ENCODE measurements around the gene INPP5K.
A peak's percentile ranks its signal among the peaks of the same experiment; 100 is the strongest.
"Not testable (repeated sequence)": the region's sequence is repeated elsewhere in the genome, so short reads cannot be mapped to it uniquely, and the experiment has no call there.

Gene INPP5K

GRCh38 chr17:1516388-1517161, at the start of gene INPP5K:
Gene INPP5K, minus strand, starts transcription at chr17:1516612. Its CDS starts 113 bp downstream, at chr17:1516499.
- peak; percentile 97 for DNase-seq (ENCODE audit: low read depth)

GRCh38 chr17:1565877-1566276, 49.5 kb upstream of the INPP5K start:
- no peak for DNase-seq (ENCODE audit: low read depth)

GRCh38 chr17:1563786-1564613, 47.6 kb upstream of the INPP5K start:
- DNase-seq (ENCODE audit: low read depth) = no peak

GRCh38 chr17:1563471-1563785, 47.0 kb upstream of the INPP5K start:
- not testable (repeated sequence) for DNase-seq (ENCODE audit: low read depth)

GRCh38 chr17:1562176-1562643, 45.8 kb upstream of the INPP5K start:
- DNase-seq (ENCODE audit: low read depth) = no peak

- DNase-seq (ENCODE audit: low read depth) = no peak
Measured at GRCh38 chr17:1561420-1562175, 45.2 kb upstream of the INPP5K start.

- no peak for DNase-seq (ENCODE audit: low read depth)
Measured at GRCh38 chr17:1560858-1561355, 44.5 kb upstream of the INPP5K start.

GRCh38 chr17:1560101-1560857, 43.9 kb upstream of the INPP5K start:
- DNase-seq (ENCODE audit: low read depth) = no peak

GRCh38 chr17:1559047-1560043, 42.9 kb upstream of the INPP5K start:
- DNase-seq (ENCODE audit: low read depth) = no peak

- DNase-seq (ENCODE audit: low read depth) = no peak
Measured at GRCh38 chr17:1558401-1558800, 42.0 kb upstream of the INPP5K start.

- DNase-seq (ENCODE audit: low read depth) = no peak
Measured at GRCh38 chr17:1557355-1558095, 41.1 kb upstream of the INPP5K start.

- no peak for DNase-seq (ENCODE audit: low read depth)
Measured at GRCh38 chr17:1555651-1556471, 39.4 kb upstream of the INPP5K start.

- DNase-seq (ENCODE audit: low read depth) = no peak
Measured at GRCh38 chr17:1554751-1555540, 38.5 kb upstream of the INPP5K start.

GRCh38 chr17:1553354-1554266, 37.2 kb upstream of the INPP5K start:
- DNase-seq (ENCODE audit: low read depth) = no peak

GRCh38 chr17:1552932-1553331, 36.5 kb upstream of the INPP5K start:
- no peak for DNase-seq (ENCODE audit: low read depth)

GRCh38 chr17:1551741-1552140, 35.3 kb upstream of the INPP5K start:
- no peak for DNase-seq (ENCODE audit: low read depth)

- no peak for DNase-seq (ENCODE audit: low read depth)
Measured at GRCh38 chr17:1548032-1548431, 31.6 kb upstream of the INPP5K start.

All from fibroblast of the conjunctiva (primary cell).